ENCODE results near the gene C20orf141. TPM values are rescaled to one million over a fixed set of nuclear protein-coding genes. Genes with fewer than 3 reads are reported as not detected.

Gene C20orf141
- total and polyA plus RNA-seq, 10 of the 15 experiments (the other 5 are each of a cell fraction or from before 2014, with no cell fraction given), result not detected

DNA sequence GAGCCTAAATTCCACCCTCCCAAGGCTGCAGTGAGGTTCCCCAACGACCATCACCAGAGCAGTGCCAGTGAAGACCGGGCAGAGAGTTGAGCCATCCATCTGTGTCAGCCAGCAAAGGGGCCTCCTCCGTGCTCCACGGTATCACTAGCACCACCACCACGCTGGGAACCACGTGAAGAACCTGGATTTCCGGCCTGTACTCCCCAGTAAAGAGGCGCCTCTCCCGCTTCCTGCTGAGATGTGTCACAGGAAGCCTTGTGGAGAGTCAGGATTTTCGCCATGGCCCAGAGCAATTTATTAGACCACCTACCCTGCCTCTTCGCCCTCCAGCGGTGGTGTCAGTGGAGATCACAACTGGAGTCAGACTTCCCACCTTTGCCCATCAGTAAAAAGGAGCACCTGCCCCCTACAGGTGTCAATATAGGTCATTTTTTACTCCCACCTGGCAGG, 43.1 kb upstream of the C20orf141 start:
- Histone ChIP-seq H2AFZ (ENCODE audit: control insufficient read depth, low read depth, low read length) (peak overlapping the region; percentile 50), H3K27me3 (replicated peaks in 1 of 2; ENCODE audit: control insufficient read depth in 2 of 2, insufficient read depth in 2 of 2, low read length in 1 of 2) (no peaks in the 10 kb centered on the region; a peak in 3 of 4 replicates), H4K20me1 (ENCODE audit: control insufficient read depth, insufficient read depth) (no peaks in the 10 kb centered on the region), H3K4me3 (no peak overlapping the region), H3K9me3 (replicated peaks; ENCODE audit: control insufficient read depth, insufficient read depth, low read length) (peaks cover 9% of the 10 kb centered on the region), H3K36me3 (ENCODE audit: control insufficient read depth in 2 of 2, insufficient read depth in 2 of 2, low read length in 1 of 2) (no peaks in the 10 kb centered on the region), H3K4me2 (ENCODE audit: control insufficient read depth, insufficient read depth) (peak overlapping the region; percentile 27; the same call in 1 of the 2 replicates), H3K79me2 (ENCODE audit: control insufficient read depth, insufficient read depth, low read length) (no peaks in the 10 kb centered on the region), H3K4me1 (ENCODE audit: control insufficient read depth, insufficient read depth, low read length) (peaks cover 11% of the 10 kb centered on the region), H3K9ac (ENCODE audit: control insufficient read depth, insufficient read depth, low read length) (no peak overlapping the region), H3K27ac (ENCODE audit: control insufficient read depth, insufficient read depth) (no peak overlapping the region)
- FAIRE-seq (peak; percentile 87), DNase-seq (ENCODE audit: low read depth, low spot score) (no peak), ATAC-seq (no peak; the same call in 2 of the 3 replicates)
- ChIA-PET SMC1A (ENCODE audit: uncharacterized antibody, unreplicated experiment) (no interaction called here), POLR2A (no interaction called here), RAD21 (ENCODE audit: unreplicated experiment) (no interaction called here), CTCF (no interaction called here)
- intact Hi-C loops (cut with micrococcal nuclease; ENCODE audit: unreplicated experiment), result no loop called here
- in situ Hi-C loops (cut with MboI), result no loop called here
- no TSS peak for BruUV-seq (replicated peaks)
- WGBS (ENCODE audit: insufficient coverage, insufficient replicate concordance, low lambda C conversion rate, missing lambda C conversion rate), result 53% methylated on average over 12 of the region's 12 CpGs
- TF ChIP-seq EGR1 (IDR thresholded peaks at IDR 0.05; ENCODE audit: borderline replicate concordance in 1 of 2, low read depth in 2 of 2, low read length in 2 of 2) (no peak), LARP7 (IDR thresholded peaks at IDR 0.05) (no peak), USF1 (IDR thresholded peaks at IDR 0.05; ENCODE audit: borderline replicate concordance, extremely low read length, insufficient read depth, low read depth, low read length) (no peak), TBL1XR1 (IDR thresholded peaks at IDR 0.05; ENCODE audit: low read depth, low read length) (no peak), TCF12 (IDR thresholded peaks at IDR 0.05; ENCODE audit: low read depth, low read length) (no peak), SRF (IDR thresholded peaks at IDR 0.05; ENCODE audit: low read depth in 2 of 2, low read length in 2 of 2) (no peak), MTA3 (IDR thresholded peaks at IDR 0.05; ENCODE audit: borderline replicate concordance, low read length) (no peak)
- TF ChIP-seq, protein P1, sequence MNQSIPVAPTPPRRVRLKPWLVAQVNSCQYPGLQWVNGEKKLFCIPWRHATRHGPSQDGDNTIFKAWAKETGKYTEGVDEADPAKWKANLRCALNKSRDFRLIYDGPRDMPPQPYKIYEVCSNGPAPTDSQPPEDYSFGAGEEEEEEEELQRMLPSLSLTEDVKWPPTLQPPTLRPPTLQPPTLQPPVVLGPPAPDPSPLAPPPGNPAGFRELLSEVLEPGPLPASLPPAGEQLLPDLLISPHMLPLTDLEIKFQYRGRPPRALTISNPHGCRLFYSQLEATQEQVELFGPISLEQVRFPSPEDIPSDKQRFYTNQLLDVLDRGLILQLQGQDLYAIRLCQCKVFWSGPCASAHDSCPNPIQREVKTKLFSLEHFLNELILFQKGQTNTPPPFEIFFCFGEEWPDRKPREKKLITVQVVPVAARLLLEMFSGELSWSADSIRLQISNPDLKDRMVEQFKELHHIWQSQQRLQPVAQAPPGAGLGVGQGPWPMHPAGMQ (IDR thresholded peaks at IDR 0.05; ENCODE audit: borderline replicate concordance), result no peak
